ENCODE measurements around the gene SNRNP27. TPM values are rescaled to one million over a fixed set of nuclear protein-coding genes. Genes with fewer than 3 reads are reported as not detected.

The SNRNP27 gene
- total and polyA plus RNA-seq, 2 of the 8 experiments (the other 6 are each of a cell fraction or from before 2014, with no cell fraction given): 11.1 to 40.5 TPM

GRCh38 chr2:69952336-69953115 is 58.8 kb downstream of the SNRNP27 start:
- Histone ChIP-seq H3K27ac (ENCODE audit: low read depth, low read length) (no peak overlapping the region), H2AK5ac (ENCODE audit: low read depth, low read length) (no peak overlapping the region), H3K18ac (ENCODE audit: extremely low read depth, low read length) (no peak overlapping the region), H3K23ac (ENCODE audit: insufficient read length) (no peak overlapping the region), H3K27me3 (replicated peaks in 1 of 4; ENCODE audit: control insufficient read depth in 3 of 4, extremely low read depth in 1 of 4, insufficient read depth in 3 of 4, low read length in 3 of 4) (no peaks in the 10 kb centered on the region), H3K56ac (replicated peaks; ENCODE audit: insufficient read length, low read depth, low read length) (no peak overlapping the region), H4K5ac (ENCODE audit: insufficient read length, low read depth, low read length) (no peak overlapping the region), H4K20me1 (replicated peaks in 1 of 2; ENCODE audit: control insufficient read depth in 1 of 2, insufficient read depth in 2 of 2, low read length in 2 of 2) (no peaks in the 10 kb centered on the region), H3K4me1 (replicated peaks in 1 of 4; ENCODE audit: control insufficient read depth in 3 of 4, insufficient read depth in 4 of 4, low read length in 3 of 4) (no peaks in the 10 kb centered on the region; a peak in 1 of 7 replicates), H3K4ac (replicated peaks; ENCODE audit: insufficient read length, low read depth, low read length) (no peak overlapping the region), H3K4me2 (ENCODE audit: insufficient read depth in 1 of 2, low read depth in 2 of 2, low read length in 2 of 2) (no peak overlapping the region), H3K36me3 (ENCODE audit: control insufficient read depth in 2 of 4, insufficient read depth in 4 of 4, low read length in 3 of 4) (no peaks in the 10 kb centered on the region), H2BK120ac (replicated peaks; ENCODE audit: low read depth, low read length) (no peak overlapping the region), H3K9ac (replicated peaks in 1 of 4; ENCODE audit: extremely low read depth in 1 of 4, low read depth in 3 of 4, low read length in 3 of 4) (no peak overlapping the region), H3K79me2 (ENCODE audit: control insufficient read depth in 1 of 2, insufficient read depth in 2 of 2, low read length in 2 of 2) (no peaks in the 10 kb centered on the region), H2BK12ac (ENCODE audit: low read depth, low read length) (no peak overlapping the region), H2BK20ac (ENCODE audit: low read length) (no peak overlapping the region), H2BK5ac (ENCODE audit: low read depth, low read length) (no peak overlapping the region), H3K4me3 (ENCODE audit: extremely low read depth in 1 of 4, insufficient read depth in 2 of 4, low read depth in 3 of 4, low read length in 4 of 4) (no peak overlapping the region), H2BK15ac (ENCODE audit: low read length) (no peak overlapping the region), H3K79me1 (ENCODE audit: low read depth, low read length) (no peaks in the 10 kb centered on the region), H3K9me3 (ENCODE audit: insufficient read depth in 2 of 2, low read depth in 1 of 2, low read length in 1 of 2) (no peaks in the 10 kb centered on the region), H4K8ac (ENCODE audit: extremely low read depth, insufficient read depth, low read length) (no peak overlapping the region; the same call in 1 of the 2 replicates), H3K14ac (ENCODE audit: insufficient read length) (no peak overlapping the region), H3K23me2 (ENCODE audit: low read depth, low read length) (no peaks in the 10 kb centered on the region), H4K91ac (replicated peaks; ENCODE audit: insufficient read length, low read length) (no peak overlapping the region), H2AFZ (ENCODE audit: low read length) (no peak overlapping the region)
- DNase-seq (ENCODE audit: low read depth in 1 of 2, low spot score in 2 of 2) (no peak), FAIRE-seq (no peak)
- ChIA-PET POLR2A (ENCODE audit: partially characterized antibody) (interaction anchor here (0.6 to 1.1 kb wide), 3 partner anchors 11 to 130 kb away, joined by 3 to 5 read pairs (median 3); no protein-coding TSS in a partner anchor), CTCF (ENCODE audit: partially characterized antibody) (interaction anchor here (1.1 to 1.3 kb wide), 2 partner anchors 15 to 36 kb away, joined by 3 to 4 read pairs; no protein-coding TSS in a partner anchor)
- 90% methylated on average over 6 of the region's 6 CpGs; no CpG with 5 or more reads in 1 of the 2 experiments for WGBS, 2 experiments (ENCODE audit: extremely low coverage in 1 of 2, insufficient coverage in 1 of 2, insufficient read length in 1 of 2, insufficient replicate concordance in 2 of 2, low coverage in 1 of 2, low lambda C conversion rate in 2 of 2, missing lambda C conversion rate in 1 of 2)
- TF ChIP-seq SAP30 (IDR thresholded peaks at IDR 0.05; ENCODE audit: insufficient read depth, insufficient replicate concordance, low read length): no peak
- no peak for TF ChIP-seq CTBP2 (IDR thresholded peaks at IDR 0.05; ENCODE audit: borderline replicate concordance, insufficient read depth, insufficient read length, low read length)
- no peak for TF ChIP-seq TCF12 (IDR thresholded peaks at IDR 0.05; ENCODE audit: low read depth, low read length)
- no peak for TF ChIP-seq SUZ12 (IDR thresholded peaks at IDR 0.05; ENCODE audit: low read length)
- no peak for TF ChIP-seq TAF7 (optimal IDR thresholded peaks at IDR 0.05; ENCODE audit: borderline replicate concordance, low read depth, low read length)

Data from H1 (cell line).